ENCODE measurements around the gene REPS1.
"Not testable (repeated sequence)": the region's sequence is repeated elsewhere in the genome, so short reads cannot be mapped to it uniquely, and the experiment has no call there.

Gene REPS1

DNA sequence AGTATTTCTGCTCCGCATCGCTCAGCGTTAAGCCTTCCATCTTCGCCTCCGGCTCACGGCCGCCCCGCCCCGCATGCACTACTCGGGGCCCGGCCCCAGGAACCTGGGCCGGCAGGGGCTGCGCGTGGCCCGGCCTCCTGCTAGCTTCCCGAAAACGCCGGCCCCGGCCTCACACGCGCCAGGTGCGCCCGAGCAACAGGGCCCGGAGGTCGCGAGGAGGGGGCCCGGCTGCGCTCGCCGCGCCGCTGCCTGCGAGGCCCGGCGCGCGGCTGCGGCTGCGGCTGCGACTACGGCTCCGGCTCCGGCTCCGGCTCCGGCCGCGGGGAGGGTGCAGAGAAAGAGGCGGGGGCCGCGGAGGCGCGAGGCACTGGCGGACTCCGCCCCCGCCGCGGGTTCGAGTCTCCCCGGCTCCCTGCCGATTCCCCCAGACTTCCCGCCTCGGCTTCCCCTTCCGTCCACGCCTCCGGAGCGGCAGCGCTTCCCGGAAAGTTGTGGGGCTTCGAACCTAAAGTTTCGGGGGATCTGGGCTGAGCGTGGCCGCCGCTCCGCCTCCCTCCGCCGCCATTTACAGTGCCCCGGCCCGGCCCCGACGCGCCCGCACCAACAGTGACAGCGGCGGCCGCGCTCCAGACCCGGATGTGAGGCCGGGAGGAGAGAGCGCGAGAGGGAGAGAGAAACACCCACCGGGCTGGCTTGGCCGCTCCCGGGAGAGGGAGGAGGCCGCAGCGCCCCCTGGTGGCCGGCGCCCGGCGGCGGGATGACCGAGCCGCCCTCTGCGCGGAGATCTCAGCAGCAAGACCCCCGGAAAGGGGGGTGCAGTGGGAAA, at the start of gene REPS1:
REPS1 (minus strand) TSS at position 611 of the 826 bp plus-strand sequence; CDS start at position 40, 571 bp downstream.
- peak; percentile 86 for DNase-seq (ENCODE audit: low read depth)

GRCh38 chr6:139037490-139037889, 49.4 kb upstream of the REPS1 start:
- DNase-seq (ENCODE audit: low read depth): peak; percentile 70

GRCh38 chr6:139030228-139030963, 42.3 kb upstream of the REPS1 start:
- no peak for DNase-seq (ENCODE audit: low read depth)

GRCh38 chr6:139029470-139030227, 41.6 kb upstream of the REPS1 start:
- DNase-seq (ENCODE audit: low read depth): peak; percentile 56

DNA sequence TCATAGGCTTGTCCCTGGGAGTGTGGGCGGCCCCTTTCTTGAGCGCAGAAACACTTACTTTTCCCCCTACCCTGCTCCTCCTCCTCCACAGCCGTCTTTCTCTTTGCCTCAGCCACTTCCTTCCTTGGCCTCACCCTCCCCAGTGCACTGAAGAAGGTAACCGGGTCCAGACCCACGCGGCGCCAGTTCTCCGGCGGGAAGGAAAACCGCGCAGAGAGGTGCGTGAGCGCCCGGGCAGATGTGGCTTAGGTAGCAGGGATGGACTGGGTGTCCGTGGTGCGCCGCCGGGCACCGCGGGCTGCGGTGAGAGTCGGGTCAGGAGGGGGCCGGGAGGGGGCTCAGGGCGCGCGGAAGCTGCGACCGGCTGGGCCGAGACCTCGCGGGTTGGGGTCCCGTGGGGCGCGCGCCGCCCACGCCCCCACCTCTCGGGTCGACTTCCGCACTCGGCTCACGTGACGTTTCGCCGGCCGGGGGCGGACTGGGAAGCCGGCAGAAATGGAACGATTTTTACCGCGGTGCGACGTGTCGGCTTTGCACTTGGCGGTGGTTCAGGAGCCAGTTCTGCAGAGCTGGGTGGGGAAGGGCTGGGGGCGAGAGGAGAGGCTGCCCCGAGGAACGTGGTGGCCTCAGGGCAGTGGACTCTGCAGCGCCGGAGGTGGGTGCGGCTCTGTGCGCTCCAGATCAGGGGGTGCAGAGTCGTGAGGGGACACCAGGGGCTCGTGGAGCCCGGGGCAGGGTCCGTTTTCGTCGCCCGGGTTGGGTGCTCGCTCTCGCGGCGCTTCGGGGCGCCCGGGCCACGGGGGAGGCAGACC, 40.8 kb upstream of the REPS1 start, which contains the start of gene ABRACL:
ABRACL (plus strand) TSS at position 88 of the 812 bp plus-strand sequence. CDS start 5,416 bp downstream, outside the sequence.
- DNase-seq (ENCODE audit: low read depth): peak; percentile 69

DNA sequence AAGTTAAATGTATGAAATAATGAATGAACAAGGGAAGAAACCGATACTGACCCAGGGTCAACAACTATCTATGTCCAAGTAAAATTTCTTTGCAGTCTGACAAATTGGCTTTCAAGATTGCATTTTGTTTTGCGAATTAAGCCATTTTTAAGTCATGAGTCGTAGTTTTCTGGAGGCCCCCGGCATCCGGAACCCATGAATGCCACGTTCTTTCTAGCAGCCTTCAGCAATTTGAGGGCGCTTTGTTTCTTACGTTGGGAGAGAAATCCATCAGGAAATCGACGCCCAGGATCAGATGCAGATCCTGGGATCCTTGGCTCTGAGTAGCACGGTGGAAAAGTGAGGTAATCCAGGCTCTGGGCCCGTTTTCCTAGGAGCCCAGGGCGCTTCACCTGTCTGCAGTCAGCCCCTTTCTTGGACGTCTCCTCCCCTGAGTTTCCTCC, 40.2 kb upstream of the REPS1 start:
- DNase-seq (ENCODE audit: low read depth): no peak

- peak; percentile 46 for DNase-seq (ENCODE audit: low read depth)
Observed at GRCh38 chr6:139027620-139028182, 39.6 kb upstream of the REPS1 start.

- not testable (repeated sequence) for DNase-seq (ENCODE audit: low read depth)
Observed at GRCh38 chr6:139025416-139025815, 37.4 kb upstream of the REPS1 start.

DNA sequence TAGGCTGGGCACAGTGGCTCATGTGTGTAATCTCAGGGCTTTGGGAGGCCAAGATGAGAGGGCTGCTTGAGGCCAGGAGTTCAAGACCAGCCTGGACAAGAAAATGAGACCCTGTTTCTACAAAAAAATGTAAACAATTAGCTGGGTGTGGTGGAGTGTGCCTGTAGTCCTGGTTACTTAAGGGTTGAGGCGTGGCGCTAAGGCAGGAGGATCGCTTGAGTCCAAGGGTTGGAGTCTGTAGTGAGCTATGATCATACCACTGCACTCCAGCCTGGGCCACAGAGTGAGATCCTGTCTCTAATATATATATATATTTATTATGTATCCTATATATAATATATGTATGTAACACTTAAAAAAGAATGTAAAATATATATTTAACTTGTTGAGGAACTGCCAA, 32.6 kb upstream of the REPS1 start:
- no peak for DNase-seq (ENCODE audit: low read depth)

DNA sequence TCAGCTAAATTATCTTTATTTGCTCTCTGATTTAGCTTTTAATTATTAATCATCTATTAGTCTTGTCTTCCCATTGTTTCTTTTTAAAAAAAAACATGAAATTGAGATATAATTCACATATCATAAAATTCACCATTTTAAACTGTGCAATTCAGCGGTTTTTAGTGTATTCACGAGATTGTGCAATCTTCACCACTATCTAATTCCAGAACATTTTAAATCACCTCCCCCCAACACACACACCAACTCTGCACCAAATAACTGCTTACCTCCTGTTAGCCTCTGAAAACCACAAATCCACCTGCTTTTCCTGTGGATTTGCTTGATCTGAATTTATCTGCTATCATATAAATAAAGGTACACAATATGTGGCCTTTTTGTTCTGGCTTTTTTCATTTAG, 31.7 kb upstream of the REPS1 start:
- DNase-seq (ENCODE audit: low read depth): no peak

GRCh38 chr6:139017227-139017626, 29.2 kb upstream of the REPS1 start:
- no peak for DNase-seq (ENCODE audit: low read depth)

GRCh38 chr6:139016337-139017213, 28.5 kb upstream of the REPS1 start:
- DNase-seq (ENCODE audit: low read depth): no peak

DNA sequence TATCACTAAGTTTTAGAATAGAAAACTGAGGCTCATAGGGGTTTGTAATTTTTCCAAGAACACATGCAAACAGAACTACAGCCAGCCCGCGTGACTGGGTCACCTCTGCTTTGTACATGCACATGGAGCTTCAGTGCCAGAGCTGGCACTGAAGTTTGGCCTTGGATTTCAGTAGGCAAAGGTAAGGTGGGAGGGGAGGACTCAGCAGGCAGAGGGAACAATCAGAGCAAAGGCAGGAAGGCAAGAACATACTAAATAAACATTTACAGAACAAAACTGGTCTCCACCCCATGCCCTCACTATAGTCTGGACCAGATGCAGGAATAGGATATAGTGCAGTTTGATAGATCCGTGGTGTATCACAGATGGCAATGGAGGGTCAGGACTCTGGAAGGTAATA, 26.9 kb upstream of the REPS1 start:
- DNase-seq (ENCODE audit: low read depth): no peak

DNA sequence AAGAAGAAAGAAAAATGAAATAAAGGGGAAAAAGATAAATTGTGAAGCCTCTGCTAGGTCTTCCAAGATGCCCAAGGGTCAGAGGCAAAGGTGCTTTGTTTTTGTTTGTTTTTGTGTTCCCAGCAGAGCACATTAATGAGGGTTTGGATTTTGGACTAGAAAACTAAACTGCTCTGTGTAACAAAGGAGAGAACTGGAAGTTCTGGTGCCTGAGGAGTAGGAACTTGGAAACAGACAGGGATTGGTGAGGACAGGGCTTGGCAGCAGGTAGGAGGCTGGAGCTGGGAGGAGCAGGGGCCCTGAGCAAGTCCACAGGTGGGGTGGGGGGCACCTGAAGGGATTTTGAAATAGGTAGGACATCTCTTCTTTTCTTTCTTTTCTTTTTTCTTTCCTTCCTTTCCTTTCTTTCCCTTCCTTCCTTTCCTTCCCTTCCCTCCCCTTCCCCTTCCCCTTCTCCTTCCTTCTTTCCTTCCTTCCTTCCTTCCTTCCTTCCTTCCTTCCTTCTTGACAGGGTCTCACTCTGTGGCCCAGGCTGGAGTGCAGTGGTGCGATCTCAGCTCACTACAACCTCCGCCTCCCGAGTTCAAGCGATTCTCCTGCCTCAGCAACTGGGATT, 25.2 kb upstream of the REPS1 start:
- DNase-seq (ENCODE audit: low read depth): no peak

DNA sequence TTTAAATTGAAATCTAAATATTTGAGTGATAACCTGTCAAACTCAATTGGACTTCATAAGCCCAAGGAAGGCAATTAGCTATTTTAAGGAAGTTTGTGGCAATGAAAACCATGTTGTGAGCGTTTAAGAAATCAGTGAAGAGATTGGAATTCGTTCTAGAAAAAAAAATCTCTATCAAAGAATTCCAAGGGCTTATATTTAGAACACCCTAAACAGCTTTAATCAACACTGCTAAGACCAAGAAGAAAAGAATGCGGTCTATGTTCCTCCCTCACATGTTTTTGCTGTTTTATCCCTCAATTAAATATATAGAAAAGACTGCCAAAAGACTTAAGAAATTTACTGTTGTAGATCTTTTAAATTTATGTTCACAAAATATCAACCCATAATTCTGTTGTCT, 23.9 kb upstream of the REPS1 start:
- no peak for DNase-seq (ENCODE audit: low read depth)

- DNase-seq (ENCODE audit: low read depth): no peak
Observed at GRCh38 chr6:139010674-139011073, 22.6 kb upstream of the REPS1 start.

- DNase-seq (ENCODE audit: low read depth): no peak
Observed at GRCh38 chr6:139008117-139008516, 20.1 kb upstream of the REPS1 start.

GRCh38 chr6:139007428-139007827, 19.4 kb upstream of the REPS1 start:
- no peak for DNase-seq (ENCODE audit: low read depth)

DNA sequence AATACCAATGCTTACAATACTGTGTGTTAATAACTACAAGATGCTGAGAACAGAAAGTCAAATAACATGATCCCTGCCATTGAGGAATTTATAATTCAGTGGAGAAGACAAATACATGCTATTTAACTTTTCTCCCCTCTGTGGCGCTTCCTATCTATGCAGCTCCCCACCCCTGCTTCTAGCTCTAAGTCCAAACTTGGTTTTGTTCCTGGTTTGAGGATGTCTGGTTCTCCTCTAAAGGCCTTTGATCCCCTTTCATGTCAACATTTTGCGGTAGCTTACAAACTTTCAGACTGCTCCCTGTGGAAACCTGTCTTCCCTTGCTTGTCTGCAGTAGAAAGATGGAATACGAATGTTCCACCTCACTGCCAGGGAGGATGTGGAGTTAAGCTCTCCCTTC, 18.4 kb upstream of the REPS1 start:
- DNase-seq (ENCODE audit: low read depth): no peak

DNA sequence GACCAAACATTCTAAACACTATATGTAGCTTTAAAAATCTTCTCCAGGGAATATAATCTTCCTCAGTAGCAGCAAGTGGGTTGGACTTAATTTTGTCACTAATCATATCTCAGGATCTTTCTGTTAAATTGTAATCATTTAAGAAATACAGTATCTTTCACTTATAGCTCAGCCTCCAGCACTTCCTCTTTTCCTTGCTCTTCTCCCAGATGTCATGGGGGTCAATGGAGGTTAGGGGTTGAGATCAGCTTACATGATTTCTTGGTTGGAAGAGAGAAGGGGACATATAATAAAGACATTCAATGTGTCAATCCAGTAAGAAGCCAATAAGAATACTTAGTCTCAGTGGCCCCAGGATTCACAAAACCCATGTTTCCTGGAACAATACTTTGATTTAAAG, 15.7 kb upstream of the REPS1 start:
- no peak for DNase-seq (ENCODE audit: low read depth)
